A549 (cell line): ENCODE measurements around the gene ECSCR. TPM values are rescaled to one million over a fixed set of nuclear protein-coding genes. Genes with fewer than 3 reads are reported as not detected.

Experiments
- ATAC-seq, 2 experiments: fragments of 200-7000 bp in 1 of 2; fragments of >200 bp in 1 of 2; cut with Nextera tagmentation in 1 of 2; cut with Tn5 transposase in 1 of 2; 3 replicates each; pipeline versions ENCODE4 v1.8.0 to v1.9.1; 2018 to 2020; ENCODE audit warnings: mild to moderate bottlenecking in 1 of 2, moderate library complexity in 1 of 2
- CTCF ChIA-PET: fragments of 300-600 bp; sonication (Branson Sonifier 250); formaldehyde crosslinking; extraction: SDS; loops from one replicate; lab custom pipeline; 2021; ENCODE audit warnings: antibody characterized with exemption, inconsistent platforms; lab: Yijun Ruan, JAX
- POLR2A ChIA-PET: fragments of 350-600 bp; formaldehyde crosslinking; extraction: SDS; loops from one replicate; lab custom pipeline; 2021; ENCODE audit warnings: antibody characterized with exemption, inconsistent platforms; lab: Yijun Ruan, JAX
- DNase-seq, 2 experiments: peaks; one replicate each; pipeline versions ENCODE4 v3.0.0 to v3.0.0-alpha.2; 2011 to 2016; ENCODE audit warnings: low read depth in 1 of 2, low spot score in 1 of 2
- FAIRE-seq: peaks from 2 replicates; lab custom pipeline; 2011; peaks lifted over from hg19 to GRCh38; lab: Jason Lieb, UNC
- H3K27ac ChIP-seq, 2 experiments: fragments of >200 bp; sonication (Bioruptor Twin); formaldehyde crosslinking; 3 replicates each; pipeline ENCODE4 v1.5.1; 2016 to 2017
- H3K4me1 ChIP-seq: fragments of >200 bp; sonication (Bioruptor Twin); formaldehyde crosslinking; 3 replicates; pipeline ENCODE4 v1.6.1; 2016
- H3K4me2 ChIP-seq: fragments of >200 bp; sonication (Bioruptor Twin); formaldehyde crosslinking; 3 replicates; pipeline ENCODE4 v1.6.1; 2016
- H3K4me3 ChIP-seq: fragments of >200 bp; sonication (Bioruptor Twin); formaldehyde crosslinking; 3 replicates; pipeline ENCODE4 v1.5.1; 2016
- H3K9me3 ChIP-seq: fragments of >200 bp; sonication (Bioruptor Twin); formaldehyde crosslinking; 3 replicates; pipeline ENCODE4 v1.6.1; 2016
- ATOH8 ChIP-seq: fragments of 250-450 bp; sonication (Bioruptor Pico); IDR thresholded peaks from 2 replicates; pipeline ENCODE4 v1.5.0; 2020; ENCODE audit warnings: low read depth, mild to moderate bottlenecking, moderate library complexity
- BCL3 ChIP-seq: fragments of >200 bp; sonication (Bioruptor Twin); formaldehyde crosslinking; IDR thresholded peaks from 3 replicates; pipeline ENCODE4 v1.6.1; 2016
- BHLHE40 ChIP-seq: IDR thresholded peaks from 2 replicates; pipeline ENCODE4 v1.6.1; 2012; ENCODE audit warnings: low read depth, low read length, inconsistent platforms
- CBX2 ChIP-seq: fragments of 200-600 bp; sonication (generic); IDR thresholded peaks from 2 replicates; pipeline ENCODE4 v1.6.1; 2016; ENCODE audit warnings: low read depth, mild to moderate bottlenecking, borderline replicate concordance
- CBX8 ChIP-seq: fragments of 200-600 bp; sonication (generic); IDR thresholded peaks from 2 replicates; pipeline ENCODE4 v1.6.1; 2016
- CEBPB ChIP-seq, 2 experiments: fragments of >200 bp in 1 of 2; sonication (Bioruptor Twin) in 1 of 2; formaldehyde crosslinking in 1 of 2; IDR thresholded peaks; 2 replicates each; pipeline ENCODE4 v1.6.1; 2012 to 2016
- EHF ChIP-seq: fragments of 250-450 bp; sonication (Bioruptor Pico); IDR thresholded peaks from 2 replicates; pipeline ENCODE4 v1.5.0; 2020; ENCODE audit warnings: mild to moderate bottlenecking
- HOXB5 ChIP-seq: fragments of 250-450 bp; sonication (Bioruptor Pico); IDR thresholded peaks from 2 replicates; pipeline ENCODE4 v1.5.0; 2020; ENCODE audit warnings: mild to moderate bottlenecking, moderate library complexity
- JUN ChIP-seq, 2 experiments: fragments of >200 bp; sonication (Bioruptor Twin); formaldehyde crosslinking; IDR thresholded peaks; 2 replicates in 1 of 2; 3 replicates in 1 of 2; pipeline ENCODE4 v1.6.1; 2016 to 2017
- JUNB ChIP-seq: fragments of >200 bp; sonication (Bioruptor Twin); formaldehyde crosslinking; IDR thresholded peaks from 2 replicates; pipeline ENCODE4 v1.6.1; 2016
- MAX ChIP-seq: IDR thresholded peaks from 2 replicates; pipeline ENCODE4 v1.6.1; 2012
- PHF8 ChIP-seq: fragments of 200-600 bp; sonication (generic); IDR thresholded peaks from 2 replicates; pipeline ENCODE4 v1.6.1; 2016; ENCODE audit warnings: low read depth, mild to moderate bottlenecking, antibody characterized with exemption, moderate library complexity, borderline replicate concordance
- POLR2A ChIP-seq: IDR thresholded peaks from 2 replicates; pipeline ENCODE4 v1.6.1; 2012; ENCODE audit warnings: mild to moderate bottlenecking, low read length
- RNF2 ChIP-seq: fragments of 200-600 bp; sonication (generic); IDR thresholded peaks from 2 replicates; pipeline ENCODE4 v1.6.1; 2016; ENCODE audit warnings: low read depth, mild to moderate bottlenecking, antibody characterized with exemption, moderate library complexity, borderline replicate concordance
- SMC3 ChIP-seq: fragments of >200 bp; sonication (Bioruptor Twin); formaldehyde crosslinking; IDR thresholded peaks from 3 replicates; pipeline ENCODE4 v1.6.1; 2018; ENCODE audit warnings: inconsistent platforms
- SREBF2 ChIP-seq: fragments of 450-650 bp; IDR thresholded peaks from 2 replicates; pipeline ENCODE4 v1.6.1; 2014; ENCODE audit warnings: mild to moderate bottlenecking, moderate library complexity
- ZFP36 ChIP-seq: fragments of 450-650 bp; IDR thresholded peaks from 2 replicates; pipeline ENCODE4 v1.6.1; 2014; ENCODE audit warnings: borderline replicate concordance; ENCODE audit not compliant: partially characterized antibody
- ZNF302 ChIP-seq: fragments of 250-450 bp; sonication (Bioruptor Pico); IDR thresholded peaks from 2 replicates; pipeline ENCODE4 v1.9.0; 2021; ENCODE audit warnings: inconsistent platforms, mild to moderate bottlenecking, moderate library complexity
- WGBS: methylation state at CpG from one replicate; pipeline ENCODE4 v1.1.6; 2017; ENCODE audit errors: missing lambda C conversion rate; 5-methylcytosine and 5-hydroxymethylcytosine counted together
- polyA plus RNA-seq, 4 experiments: library from polyadenylated mRNA; depleted of rRNA in 3 of 4; stranded (reverse); fragments of >200 nt; fragmentation: RNase III in 1 of 4; extraction: RNeasy Plus Mini Kit Qiagen cat#74134 plus additional on column Dnase treatment in 1 of 4; gene quantifications; 2 replicates in 3 of 4; 3 replicates in 1 of 4; pipeline ENCODE4 v1.2.3, GENCODE V29; 2011 to 2017
- TF ChIP-seq, protein P1 (sequence below): fragments of >200 bp; sonication (Bioruptor Twin); formaldehyde crosslinking; IDR thresholded peaks from 3 replicates; pipeline ENCODE4 v1.5.1; 2016
- TF ChIP-seq, protein P2 (sequence below): fragments of 250-450 bp; sonication (Bioruptor Pico); IDR thresholded peaks from 2 replicates; pipeline ENCODE4 v1.5.0; 2021; ENCODE audit warnings: mild to moderate bottlenecking, moderate library complexity, borderline replicate concordance

The ECSCR gene
- polyA plus RNA-seq, 2 of the 4 experiments (the other 2 are of a cell fraction), result not detected

DNA sequence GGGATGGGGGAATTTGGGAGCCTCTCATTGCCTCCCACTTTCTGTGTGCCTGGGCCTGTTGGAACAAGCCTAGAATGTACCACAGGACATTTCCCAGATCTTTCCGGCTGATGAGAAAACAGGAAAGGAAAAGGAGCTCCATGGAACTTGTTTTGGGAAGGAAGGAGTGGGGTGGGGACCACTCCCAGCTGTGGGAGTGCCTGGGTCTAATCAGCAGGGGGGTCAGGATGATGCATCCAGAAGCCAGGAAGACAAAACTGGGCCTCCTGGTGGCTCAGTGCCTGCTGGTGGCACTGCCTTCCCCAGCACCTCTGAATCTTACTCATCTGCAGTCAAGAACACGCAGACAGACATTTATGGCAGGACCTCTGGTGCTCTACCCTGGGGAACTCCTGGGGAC lies 11.0 kb upstream of the ECSCR start:
- H3K9me3 ChIP-seq, result no peaks in the 10 kb centered on the region
- no peaks in the 10 kb centered on the region for H3K4me1 ChIP-seq
- DNase-seq (no peak), ATAC-seq (no peak), FAIRE-seq (no peak)
- H3K4me3 ChIP-seq, result no peak overlapping the region
- no peak overlapping the region for H3K4me2 ChIP-seq
- CTCF ChIA-PET, result interaction anchor here (1.3 to 1.4 kb wide), 2 partner anchors 10 to 44 kb away, joined by 3 read pairs; no protein-coding TSS in a partner anchor
- POLR2A ChIA-PET, result no interaction called here
- H3K27ac ChIP-seq, result no peak overlapping the region; a peak in 1 of 6 replicates
- no peak for TF ChIP-seq SMC3
- TF ChIP-seq ATOH8 (CRISPR knock-in tag), result no peak
- TF ChIP-seq, protein P1, sequence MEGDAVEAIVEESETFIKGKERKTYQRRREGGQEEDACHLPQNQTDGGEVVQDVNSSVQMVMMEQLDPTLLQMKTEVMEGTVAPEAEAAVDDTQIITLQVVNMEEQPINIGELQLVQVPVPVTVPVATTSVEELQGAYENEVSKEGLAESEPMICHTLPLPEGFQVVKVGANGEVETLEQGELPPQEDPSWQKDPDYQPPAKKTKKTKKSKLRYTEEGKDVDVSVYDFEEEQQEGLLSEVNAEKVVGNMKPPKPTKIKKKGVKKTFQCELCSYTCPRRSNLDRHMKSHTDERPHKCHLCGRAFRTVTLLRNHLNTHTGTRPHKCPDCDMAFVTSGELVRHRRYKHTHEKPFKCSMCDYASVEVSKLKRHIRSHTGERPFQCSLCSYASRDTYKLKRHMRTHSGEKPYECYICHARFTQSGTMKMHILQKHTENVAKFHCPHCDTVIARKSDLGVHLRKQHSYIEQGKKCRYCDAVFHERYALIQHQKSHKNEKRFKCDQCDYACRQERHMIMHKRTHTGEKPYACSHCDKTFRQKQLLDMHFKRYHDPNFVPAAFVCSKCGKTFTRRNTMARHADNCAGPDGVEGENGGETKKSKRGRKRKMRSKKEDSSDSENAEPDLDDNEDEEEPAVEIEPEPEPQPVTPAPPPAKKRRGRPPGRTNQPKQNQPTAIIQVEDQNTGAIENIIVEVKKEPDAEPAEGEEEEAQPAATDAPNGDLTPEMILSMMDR, result no peak
- TF ChIP-seq ZNF302 (CRISPR knock-in tag), result no peak
- TF ChIP-seq JUN (IDR thresholded peaks at IDR 0.05), result no peak
- no peak for TF ChIP-seq PHF8
- WGBS, result 72% methylated on average over 2 of the region's 2 CpGs

DNA sequence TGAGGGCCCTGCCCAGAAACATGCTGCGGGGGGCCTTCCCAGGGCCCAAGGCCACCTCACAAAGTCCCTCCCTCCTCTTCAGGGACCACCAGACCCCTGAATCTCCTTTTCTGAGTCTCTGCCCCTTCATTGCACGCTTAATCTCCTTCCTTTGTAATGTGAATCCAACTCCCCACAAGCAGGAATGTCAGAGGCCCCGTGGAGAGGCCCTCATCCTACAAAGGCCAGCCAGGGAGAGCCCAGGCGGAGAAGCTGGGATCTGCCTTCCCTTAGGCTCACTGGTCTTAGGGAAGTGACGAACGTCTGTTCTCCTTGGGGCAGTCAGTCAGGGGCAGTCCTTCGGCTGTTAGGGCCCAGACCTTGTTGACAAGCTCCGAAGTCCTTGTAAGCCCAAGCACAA lies 10.6 kb upstream of the ECSCR start:
- H3K4me3 ChIP-seq, result no peak overlapping the region
- POLR2A ChIA-PET, result no interaction called here
- CTCF ChIA-PET, result interaction anchor here (1.3 to 1.4 kb wide), 2 partner anchors 10 to 45 kb away, joined by 3 read pairs; no protein-coding TSS in a partner anchor
- no peak for ATAC-seq
- no peaks in the 10 kb centered on the region for H3K9me3 ChIP-seq
- H3K27ac ChIP-seq, result no peak overlapping the region
- FAIRE-seq, result no peak
- H3K4me1 ChIP-seq, result no peaks in the 10 kb centered on the region
- no peak overlapping the region for H3K4me2 ChIP-seq
- DNase-seq, result no peak
- WGBS, result 67% methylated on average over 8 of the region's 8 CpGs
- no peak for TF ChIP-seq BCL3
- no peak for TF ChIP-seq HOXB5
- no peak for TF ChIP-seq RNF2
- TF ChIP-seq POLR2A, result no peak
- no peak for TF ChIP-seq ZFP36
- TF ChIP-seq CBX8, result no peak
- no peak for TF ChIP-seq JUNB
- TF ChIP-seq EHF (CRISPR knock-in tag), result no peak
- TF ChIP-seq, protein P2, sequence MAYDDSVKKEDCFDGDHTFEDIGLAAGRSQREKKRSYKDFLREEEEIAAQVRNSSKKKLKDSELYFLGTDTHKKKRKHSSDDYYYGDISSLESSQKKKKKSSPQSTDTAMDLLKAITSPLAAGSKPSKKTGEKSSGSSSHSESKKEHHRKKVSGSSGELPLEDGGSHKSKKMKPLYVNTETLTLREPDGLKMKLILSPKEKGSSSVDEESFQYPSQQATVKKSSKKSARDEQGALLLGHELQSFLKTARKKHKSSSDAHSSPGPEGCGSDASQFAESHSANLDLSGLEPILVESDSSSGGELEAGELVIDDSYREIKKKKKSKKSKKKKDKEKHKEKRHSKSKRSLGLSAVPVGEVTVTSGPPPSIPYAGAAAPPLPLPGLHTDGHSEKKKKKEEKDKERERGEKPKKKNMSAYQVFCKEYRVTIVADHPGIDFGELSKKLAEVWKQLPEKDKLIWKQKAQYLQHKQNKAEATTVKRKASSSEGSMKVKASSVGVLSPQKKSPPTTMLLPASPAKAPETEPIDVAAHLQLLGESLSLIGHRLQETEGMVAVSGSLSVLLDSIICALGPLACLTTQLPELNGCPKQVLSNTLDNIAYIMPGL (CRISPR knock-in tag), result no peak
- TF ChIP-seq CEBPB (IDR thresholded peaks at IDR 0.05), result no peak
- TF ChIP-seq CBX2, result no peak
- no peak for TF ChIP-seq MAX
- TF ChIP-seq SREBF2, result no peak
- no peak for TF ChIP-seq BHLHE40
